PC-9 (cell line): ENCODE measurements around the gene CACNG7.

Experiments used
- CTCF ChIP-seq: fragments of 200-600 bp; sonication (generic); conservative IDR thresholded peaks from 2 replicates; pipeline ENCODE4 v1.6.1; 2017; ENCODE audit warnings: mixed run types, antibody characterized with exemption, mild to moderate bottlenecking, moderate library complexity
- EZH2 ChIP-seq: fragments of 200-600 bp; sonication (generic); IDR thresholded peaks from 2 replicates; pipeline ENCODE4 v1.8.0; 2017; ENCODE audit warnings: antibody characterized with exemption, low read depth

- TF ChIP-seq EZH2 (no peak), CTCF (no peak)
Measured at GRCh38 chr19:53953383-53953782, 44.3 kb downstream of the CACNG7 start.
